Thyroid gland (tissue), 4 donors: ENCODE data around the gene BTNL3.

Source experiments
- POLR2A ChIP-seq, 2 donors: fragments of 450-650 bp; IDR thresholded peaks; one replicate each; pipeline ENCODE4 v1.6.1; 2017; ENCODE audit warnings: antibody characterized with exemption in 2 of 2, mild to moderate bottlenecking in 2 of 2, moderate library complexity in 1 of 2
- TF ChIP-seq, protein P1 (sequence below), 6 experiments: fragments of 200-600 bp in 3 of 6; fragments of 450-650 bp in 3 of 6; sonication (generic) in 3 of 6; IDR thresholded peaks; one replicate each; pipeline ENCODE4 v1.5.1; 2016 to 2019; ENCODE audit warnings: antibody characterized with exemption in 6 of 6, mild to moderate bottlenecking in 2 of 6, inconsistent platforms in 1 of 6, moderate library complexity in 1 of 6

DNA sequence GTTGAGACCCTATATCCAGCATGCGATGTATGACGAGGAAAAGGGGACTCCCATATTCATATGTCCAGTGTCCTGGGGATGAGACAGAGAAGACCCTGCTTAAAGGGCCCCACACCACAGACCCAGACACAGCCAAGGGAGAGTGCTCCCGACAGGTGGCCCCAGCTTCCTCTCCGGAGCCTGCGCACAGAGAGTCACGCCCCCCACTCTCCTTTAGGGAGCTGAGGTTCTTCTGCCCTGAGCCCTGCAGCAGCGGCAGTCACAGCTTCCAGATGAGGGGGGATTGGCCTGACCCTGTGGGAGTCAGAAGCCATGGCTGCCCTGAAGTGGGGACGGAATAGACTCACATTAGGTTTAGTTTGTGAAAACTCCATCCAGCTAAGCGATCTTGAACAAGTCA, 17.1 kb downstream of the BTNL3 start:
- no peak for TF ChIP-seq POLR2A (IDR thresholded peaks at IDR 0.05)
- TF ChIP-seq, protein P1, sequence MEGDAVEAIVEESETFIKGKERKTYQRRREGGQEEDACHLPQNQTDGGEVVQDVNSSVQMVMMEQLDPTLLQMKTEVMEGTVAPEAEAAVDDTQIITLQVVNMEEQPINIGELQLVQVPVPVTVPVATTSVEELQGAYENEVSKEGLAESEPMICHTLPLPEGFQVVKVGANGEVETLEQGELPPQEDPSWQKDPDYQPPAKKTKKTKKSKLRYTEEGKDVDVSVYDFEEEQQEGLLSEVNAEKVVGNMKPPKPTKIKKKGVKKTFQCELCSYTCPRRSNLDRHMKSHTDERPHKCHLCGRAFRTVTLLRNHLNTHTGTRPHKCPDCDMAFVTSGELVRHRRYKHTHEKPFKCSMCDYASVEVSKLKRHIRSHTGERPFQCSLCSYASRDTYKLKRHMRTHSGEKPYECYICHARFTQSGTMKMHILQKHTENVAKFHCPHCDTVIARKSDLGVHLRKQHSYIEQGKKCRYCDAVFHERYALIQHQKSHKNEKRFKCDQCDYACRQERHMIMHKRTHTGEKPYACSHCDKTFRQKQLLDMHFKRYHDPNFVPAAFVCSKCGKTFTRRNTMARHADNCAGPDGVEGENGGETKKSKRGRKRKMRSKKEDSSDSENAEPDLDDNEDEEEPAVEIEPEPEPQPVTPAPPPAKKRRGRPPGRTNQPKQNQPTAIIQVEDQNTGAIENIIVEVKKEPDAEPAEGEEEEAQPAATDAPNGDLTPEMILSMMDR (IDR thresholded peaks at IDR 0.05): no peak
